ENCODE data around the gene SLC37A1. TPM values are rescaled to one million over a fixed set of nuclear protein-coding genes. Genes with fewer than 3 reads are reported as not detected.

Gene SLC37A1
- total RNA-seq, 1 experiment from 2014 or later: 11.2 TPM

DNA sequence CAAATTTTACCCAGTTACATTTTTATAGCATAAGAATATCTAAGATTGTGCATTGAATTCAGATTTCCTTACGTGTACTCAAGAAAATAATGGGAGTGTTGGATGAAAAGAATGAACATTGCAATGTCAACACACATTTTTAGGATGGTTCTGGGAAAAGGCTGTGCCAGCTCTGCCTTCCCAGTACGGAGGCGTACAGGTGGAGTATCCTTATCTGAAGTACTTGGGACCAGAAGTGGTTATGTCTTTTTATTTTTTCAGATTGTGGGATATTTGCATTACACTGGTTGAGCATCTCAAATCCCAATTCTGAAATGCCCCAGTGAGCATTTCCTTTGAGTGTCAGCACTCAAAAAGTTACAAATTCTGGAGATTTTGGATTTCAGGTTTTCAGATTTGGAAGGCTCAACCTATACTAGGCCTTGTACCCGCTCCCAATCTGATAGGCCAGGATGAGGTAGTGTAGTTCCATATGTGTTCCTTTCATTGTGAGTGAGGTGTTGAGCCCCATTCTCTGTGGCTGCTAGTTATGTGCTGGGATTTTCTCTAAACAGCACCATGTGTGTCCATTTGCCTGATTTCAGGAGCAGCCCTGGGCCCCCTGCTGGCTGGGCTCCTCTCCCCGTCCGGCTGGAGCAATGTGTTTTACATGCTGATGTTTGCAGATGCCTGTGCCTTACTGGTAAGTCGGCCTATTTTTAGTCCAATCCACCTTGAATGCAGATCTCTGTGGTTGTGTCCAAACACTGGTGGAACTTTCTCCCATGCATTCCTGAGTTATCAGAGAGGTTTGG lies 60.8 kb downstream of the SLC37A1 start:
- Histone ChIP-seq H3K27ac (ENCODE audit: low read depth, low read length, poor library complexity, severe bottlenecking) (no peak overlapping the region), H3K27me3 (replicated peaks; ENCODE audit: insufficient read depth, low read depth, low read length, poor library complexity) (no peaks in the 10 kb centered on the region), H3K4me1 (ENCODE audit: insufficient read depth, low read length, poor library complexity, severe bottlenecking) (no peaks in the 10 kb centered on the region), H3K36me3 (ENCODE audit: insufficient read depth, low read length, poor library complexity, severe bottlenecking) (no peaks in the 10 kb centered on the region), H3K9me3 (ENCODE audit: low read depth, low read length, poor library complexity, severe bottlenecking) (peaks cover 8% of the 10 kb centered on the region), H3K4me3 (ENCODE audit: low read depth, low read length, poor library complexity, severe bottlenecking) (no peak overlapping the region)
- POLR2A ChIA-PET (ENCODE audit: low non-redundant PET): no interaction called here
- intact Hi-C loops (cut with micrococcal nuclease; ENCODE audit: unreplicated experiment): loop anchor here (5.0 kb wide), 1 partner anchor 37 kb away; no protein-coding TSS in a partner anchor
- DNase-seq (ENCODE audit: low spot score): no peak
- TF ChIP-seq, protein P1, sequence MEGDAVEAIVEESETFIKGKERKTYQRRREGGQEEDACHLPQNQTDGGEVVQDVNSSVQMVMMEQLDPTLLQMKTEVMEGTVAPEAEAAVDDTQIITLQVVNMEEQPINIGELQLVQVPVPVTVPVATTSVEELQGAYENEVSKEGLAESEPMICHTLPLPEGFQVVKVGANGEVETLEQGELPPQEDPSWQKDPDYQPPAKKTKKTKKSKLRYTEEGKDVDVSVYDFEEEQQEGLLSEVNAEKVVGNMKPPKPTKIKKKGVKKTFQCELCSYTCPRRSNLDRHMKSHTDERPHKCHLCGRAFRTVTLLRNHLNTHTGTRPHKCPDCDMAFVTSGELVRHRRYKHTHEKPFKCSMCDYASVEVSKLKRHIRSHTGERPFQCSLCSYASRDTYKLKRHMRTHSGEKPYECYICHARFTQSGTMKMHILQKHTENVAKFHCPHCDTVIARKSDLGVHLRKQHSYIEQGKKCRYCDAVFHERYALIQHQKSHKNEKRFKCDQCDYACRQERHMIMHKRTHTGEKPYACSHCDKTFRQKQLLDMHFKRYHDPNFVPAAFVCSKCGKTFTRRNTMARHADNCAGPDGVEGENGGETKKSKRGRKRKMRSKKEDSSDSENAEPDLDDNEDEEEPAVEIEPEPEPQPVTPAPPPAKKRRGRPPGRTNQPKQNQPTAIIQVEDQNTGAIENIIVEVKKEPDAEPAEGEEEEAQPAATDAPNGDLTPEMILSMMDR (conservative IDR thresholded peaks at IDR 0.05; ENCODE audit: low read depth, low read length): no peak
- no peak for TF ChIP-seq EZH2 (IDR thresholded peaks at IDR 0.05; ENCODE audit: borderline replicate concordance, low read depth, low read length, poor library complexity, severe bottlenecking)
- CTCF ChIA-PET: no interaction called here
- no TSS peak for BruUV-seq (replicated peaks)

- Histone ChIP-seq H3K27ac (ENCODE audit: low read depth, low read length, poor library complexity, severe bottlenecking) (no peak overlapping the region), H3K36me3 (ENCODE audit: insufficient read depth, low read length, poor library complexity, severe bottlenecking) (no peaks in the 10 kb centered on the region), H3K4me3 (ENCODE audit: low read depth, low read length, poor library complexity, severe bottlenecking) (no peak overlapping the region), H3K9me3 (ENCODE audit: low read depth, low read length, poor library complexity, severe bottlenecking) (peaks cover 8% of the 10 kb centered on the region), H3K27me3 (replicated peaks; ENCODE audit: insufficient read depth, low read depth, low read length, poor library complexity) (no peaks in the 10 kb centered on the region), H3K4me1 (ENCODE audit: insufficient read depth, low read length, poor library complexity, severe bottlenecking) (no peaks in the 10 kb centered on the region)
- intact Hi-C loops (cut with micrococcal nuclease; ENCODE audit: unreplicated experiment): no loop called here
- ChIA-PET POLR2A (ENCODE audit: low non-redundant PET) (no interaction called here), CTCF (no interaction called here)
- no TSS peak for BruUV-seq (replicated peaks)
- TF ChIP-seq EZH2 (IDR thresholded peaks at IDR 0.05; ENCODE audit: borderline replicate concordance, low read depth, low read length, poor library complexity, severe bottlenecking): no peak
- TF ChIP-seq, protein P1 (conservative IDR thresholded peaks at IDR 0.05; ENCODE audit: low read depth, low read length): no peak
- DNase-seq (ENCODE audit: low spot score): no peak
Observed at GRCh38 chr21:42575111-42575510, 61.5 kb downstream of the SLC37A1 start.

- Histone ChIP-seq H3K4me3 (ENCODE audit: low read depth, low read length, poor library complexity, severe bottlenecking) (no peak overlapping the region), H3K27me3 (replicated peaks; ENCODE audit: insufficient read depth, low read depth, low read length, poor library complexity) (no peaks in the 10 kb centered on the region), H3K4me1 (ENCODE audit: insufficient read depth, low read length, poor library complexity, severe bottlenecking) (no peaks in the 10 kb centered on the region), H3K9me3 (ENCODE audit: low read depth, low read length, poor library complexity, severe bottlenecking) (peaks cover 8% of the 10 kb centered on the region), H3K27ac (ENCODE audit: low read depth, low read length, poor library complexity, severe bottlenecking) (no peak overlapping the region), H3K36me3 (ENCODE audit: insufficient read depth, low read length, poor library complexity, severe bottlenecking) (no peaks in the 10 kb centered on the region)
- DNase-seq (ENCODE audit: low spot score): no peak
- BruUV-seq (replicated peaks): no TSS peak
- ChIA-PET POLR2A (ENCODE audit: low non-redundant PET) (no interaction called here), CTCF (interaction anchor here (0.8 kb wide), 1 partner anchor 16 kb away, joined by 3 read pairs; no protein-coding TSS in a partner anchor)
- intact Hi-C loops (cut with micrococcal nuclease; ENCODE audit: unreplicated experiment): no loop called here
- no peak for TF ChIP-seq EZH2 (IDR thresholded peaks at IDR 0.05; ENCODE audit: borderline replicate concordance, low read depth, low read length, poor library complexity, severe bottlenecking)
- TF ChIP-seq, protein P1 (conservative IDR thresholded peaks at IDR 0.05; ENCODE audit: low read depth, low read length): no peak
Observed at GRCh38 chr21:42576639-42577038, 63.0 kb downstream of the SLC37A1 start.

Measured in A673 (cell line).